Gastrocnemius medialis (tissue), 4 donors: ENCODE measurements around the gene MAU2. TPM values are rescaled to one million over a fixed set of nuclear protein-coding genes. Genes with fewer than 3 reads are reported as not detected.

Experiments
- ATAC-seq, 2 donors: fragments of 150-250 bp; one replicate each; pipeline ENCODE4 v1.9.1; 2016
- DNase-seq, 2 donors: peaks; one replicate each; pipeline ENCODE4 v3.0.0-alpha.2; 2019
- H3K27ac ChIP-seq, 4 donors: fragments of 200-600 bp; sonication (generic); 1 replicate in 1 of 4; 2 replicates in 3 of 4; pipeline ENCODE4 v1.5.1; 2016 to 2018; ENCODE audit warnings: mild to moderate bottlenecking in 2 of 4, moderate library complexity in 1 of 4
- H3K27me3 ChIP-seq, 3 donors: fragments of 200-600 bp; sonication (generic) in 2 of 3; 1 replicate in 1 of 3; 2 replicates in 2 of 3; pipeline versions ENCODE4 v1.5.1 to v1.6.0; 2016 to 2019; ENCODE audit warnings: mild to moderate bottlenecking in 1 of 3, moderate library complexity in 1 of 3
- H3K36me3 ChIP-seq, 2 donors: fragments of 200-600 bp; sonication (generic) in 1 of 2; one replicate each; pipeline ENCODE4 v1.5.1; 2017 to 2018
- H3K4me1 ChIP-seq, 2 donors: fragments of 200-600 bp; sonication (generic) in 1 of 2; one replicate each; pipeline ENCODE4 v1.5.1; 2016 to 2017; ENCODE audit warnings: mild to moderate bottlenecking in 2 of 2
- H3K4me3 ChIP-seq, 4 donors: fragments of 200-600 bp; sonication (generic) in 3 of 4; 1 replicate in 1 of 4; 2 replicates in 3 of 4; pipeline ENCODE4 v1.5.1; 2016 to 2019; ENCODE audit warnings: mild to moderate bottlenecking in 2 of 4
- H3K9me3 ChIP-seq, 3 donors: fragments of 200-600 bp; sonication (generic) in 2 of 3; 1 replicate in 1 of 3; 2 replicates in 2 of 3; pipeline ENCODE4 v1.5.1; 2016 to 2019
- CTCF ChIP-seq, 5 experiments: fragments of 450-650 bp in 3 of 5; fragments of 200-600 bp in 2 of 5; sonication (generic) in 2 of 5; IDR thresholded peaks in 4 of 5; conservative IDR thresholded peaks in 1 of 5; 1 replicate in 4 of 5; 2 replicates in 1 of 5; pipeline ENCODE4 v1.5.1; 2016 to 2019; ENCODE audit warnings: antibody characterized with exemption in 5 of 5, mild to moderate bottlenecking in 3 of 5, moderate library complexity in 3 of 5
- POLR2A ChIP-seq, 2 donors: fragments of 450-650 bp; IDR thresholded peaks; one replicate each; pipeline ENCODE4 v1.6.1; 2017; ENCODE audit warnings: antibody characterized with exemption in 2 of 2, mild to moderate bottlenecking in 2 of 2, moderate library complexity in 2 of 2
- in situ Hi-C, 4 donors: fragments of 200-750 bp; cut with MboI; loops; one replicate each; pipeline versions ENCODE4 v1.15.0 to v1.8.0; 2017; ENCODE audit warnings: low sequenced_read_pairs in 4 of 4
- intact Hi-C: fragments of 100-400 bp; cut with DNase I; formaldehyde crosslinking; loops from one replicate; pipeline ENCODE4 v1.15.1; 2023; ENCODE audit warnings: low total_unique reads
- total RNA-seq, 4 donors: library from RNA; depleted of rRNA; stranded (reverse); fragments of >200 nt; gene quantifications; one replicate each; pipeline versions ENCODE4 v1.1.0 to v1.2.3, GENCODE V29; 2016

MAU2 gene
- total RNA-seq, 4 donors from 2014 or later = 31.3 to 48.5 (median 41.7) TPM

- Histone ChIP-seq H3K9me3 (no peaks in the 10 kb centered on the region), H3K36me3 (peaks cover 0 to 36% of the 10 kb centered on the region in 2 donors), H3K4me3 (no peak overlapping the region), H3K27me3 (no peaks in the 10 kb centered on the region), H3K4me1 (no peaks in the 10 kb centered on the region), H3K27ac (no peak overlapping the region)
- ATAC-seq = peak in 1 of 2 donors; percentile 41
- peak in 1 of 2 donors; percentile 29 for DNase-seq
- in situ Hi-C loops (no loop called here), intact Hi-C loops (no loop called here)
- TF ChIP-seq POLR2A (IDR thresholded peaks at IDR 0.05) = no peak
- TF ChIP-seq CTCF (IDR thresholded peaks at IDR 0.05 in 4 of 5, conservative IDR thresholded peaks at IDR 0.05 in 1 of 5) = no peak
Measured at GRCh38 chr19:19297759-19298158, 22.9 kb upstream of the MAU2 start.

GRCh38 chr19:19300613-19301012 lies 20.0 kb upstream of the MAU2 start:
- Histone ChIP-seq H3K27me3 (no peaks in the 10 kb centered on the region), H3K4me1 (no peaks in the 10 kb centered on the region), H3K4me3 (no peak overlapping the region), H3K9me3 (no peaks in the 10 kb centered on the region), H3K27ac (no peak overlapping the region), H3K36me3 (peaks cover 0 to 43% of the 10 kb centered on the region in 2 donors)
- intact Hi-C loops = no loop called here
- no peak for ATAC-seq
- no peak for TF ChIP-seq CTCF (IDR thresholded peaks at IDR 0.05 in 4 of 5, conservative IDR thresholded peaks at IDR 0.05 in 1 of 5)
- TF ChIP-seq POLR2A (IDR thresholded peaks at IDR 0.05) = no peak
- in situ Hi-C loops = no loop called here
- no peak for DNase-seq

- DNase-seq = no peak
- TF ChIP-seq CTCF (IDR thresholded peaks at IDR 0.05 in 4 of 5, conservative IDR thresholded peaks at IDR 0.05 in 1 of 5) = no peak
- TF ChIP-seq POLR2A (IDR thresholded peaks at IDR 0.05) = no peak
- Histone ChIP-seq H3K27ac (no peak overlapping the region), H3K4me3 (no peak overlapping the region), H3K4me1 (no peaks in the 10 kb centered on the region), H3K36me3 (peaks cover 0 to 69% of the 10 kb centered on the region in 2 donors), H3K27me3 (no peaks in the 10 kb centered on the region), H3K9me3 (no peaks in the 10 kb centered on the region)
- intact Hi-C loops = no loop called here
- in situ Hi-C loops = no loop called here
- no peak for ATAC-seq
Measured at GRCh38 chr19:19303411-19303810, 17.2 kb upstream of the MAU2 start.

GRCh38 chr19:19304186-19304965 lies 16.3 kb upstream of the MAU2 start:
- intact Hi-C loops (no loop called here), in situ Hi-C loops (no loop called here)
- Histone ChIP-seq H3K27me3 (no peaks in the 10 kb centered on the region), H3K4me1 (no peaks in the 10 kb centered on the region), H3K36me3 (peaks cover 0 to 79% of the 10 kb centered on the region in 2 donors), H3K4me3 (no peak overlapping the region), H3K9me3 (no peaks in the 10 kb centered on the region), H3K27ac (no peak overlapping the region)
- no peak for DNase-seq
- TF ChIP-seq POLR2A (IDR thresholded peaks at IDR 0.05) (no peak), CTCF (IDR thresholded peaks at IDR 0.05 in 4 of 5, conservative IDR thresholded peaks at IDR 0.05 in 1 of 5) (no peak)
- no peak for ATAC-seq
